ENCODE measurements around the gene KLF2. TPM values are rescaled to one million over a fixed set of nuclear protein-coding genes. Genes with fewer than 3 reads are reported as not detected.

KLF2 gene
- total RNA-seq, 1 donor from 2014 or later: 137 TPM

- Histone ChIP-seq H3K9me3 (no peaks in the 10 kb centered on the region), H3K27me3 (ENCODE audit: low read depth) (no peaks in the 10 kb centered on the region), H3K4me1 (peaks cover 68% of the 10 kb centered on the region), H3K4me3 (no peak overlapping the region), H3K27ac (peak overlapping the region; percentile 76), H3K36me3 (peaks cover 26% of the 10 kb centered on the region)
- TF ChIP-seq CTCF (IDR thresholded peaks at IDR 0.05): no peak
- intact Hi-C loops (cut with DNase I): no loop called here
- no peak for ATAC-seq
- DNase-seq: no peak
These were observed 49.4 kb downstream of the KLF2 start for GRCh38 chr19:16373989-16374388.

- no peak overlapping the region for H3K4me3 ChIP-seq
- ATAC-seq (no peak), DNase-seq (peak; percentile 36)
- peaks cover 26% of the 10 kb centered on the region for H3K36me3 ChIP-seq
- no peaks in the 10 kb centered on the region for H3K27me3 ChIP-seq (ENCODE audit: low read depth)
- no peak for TF ChIP-seq CTCF (IDR thresholded peaks at IDR 0.05)
- intact Hi-C loops (cut with DNase I): no loop called here
- peaks cover 68% of the 10 kb centered on the region for H3K4me1 ChIP-seq
- no peaks in the 10 kb centered on the region for H3K9me3 ChIP-seq
- H3K27ac ChIP-seq: peak overlapping the region; percentile 76
These were observed 49.8 kb downstream of the KLF2 start for GRCh38 chr19:16374436-16374835.

- Histone ChIP-seq H3K36me3 (peaks cover 26% of the 10 kb centered on the region), H3K27me3 (ENCODE audit: low read depth) (no peaks in the 10 kb centered on the region), H3K27ac (no peak overlapping the region), H3K9me3 (no peaks in the 10 kb centered on the region), H3K4me1 (peaks cover 63% of the 10 kb centered on the region), H3K4me3 (no peak overlapping the region)
- ATAC-seq: no peak
- TF ChIP-seq CTCF (IDR thresholded peaks at IDR 0.05): no peak
- intact Hi-C loops (cut with DNase I): no loop called here
- DNase-seq: no peak
These were observed 50.7 kb downstream of the KLF2 start for GRCh38 chr19:16375157-16375935.

GRCh38 chr19:16375936-16376185, 51.2 kb downstream of the KLF2 start:
- DNase-seq (no peak), ATAC-seq (no peak)
- Histone ChIP-seq H3K4me3 (no peak overlapping the region), H3K9me3 (no peaks in the 10 kb centered on the region), H3K4me1 (peaks cover 58% of the 10 kb centered on the region), H3K27ac (no peak overlapping the region), H3K27me3 (ENCODE audit: low read depth) (no peaks in the 10 kb centered on the region), H3K36me3 (peaks cover 26% of the 10 kb centered on the region)
- TF ChIP-seq CTCF (IDR thresholded peaks at IDR 0.05): no peak
- intact Hi-C loops (cut with DNase I): no loop called here

- TF ChIP-seq CTCF (IDR thresholded peaks at IDR 0.05): no peak
- H3K27ac ChIP-seq: peak overlapping the region; percentile 36
- intact Hi-C loops (cut with DNase I): no loop called here
- no peak for DNase-seq
- ATAC-seq: no peak
- peaks cover 26% of the 10 kb centered on the region for H3K36me3 ChIP-seq
- H3K4me1 ChIP-seq: peaks cover 55% of the 10 kb centered on the region
- no peaks in the 10 kb centered on the region for H3K9me3 ChIP-seq
- no peak overlapping the region for H3K4me3 ChIP-seq
- no peaks in the 10 kb centered on the region for H3K27me3 ChIP-seq (ENCODE audit: low read depth)
These were observed 51.6 kb downstream of the KLF2 start for GRCh38 chr19:16376241-16376640.
